ENCODE data around the gene ENAH.

- TF ChIP-seq CTCF (conservative IDR thresholded peaks at IDR 0.05 in 1 of 2, IDR thresholded peaks at IDR 0.05 in 1 of 2; ENCODE audit: low read depth in 1 of 2, low read length in 2 of 2) (no peak), EZH2 (IDR thresholded peaks at IDR 0.05; ENCODE audit: low read length, missing control alignments) (no peak)
Measured at GRCh38 chr1:225662155-225662554, 9.2 kb upstream of the ENAH start.

Measured in fibroblast of lung (primary cell).